HCT116 (cell line): ENCODE results near the gene SH2D1B. TPM values are rescaled to one million over a fixed set of nuclear protein-coding genes. Genes with fewer than 3 reads are reported as not detected.
"Not testable (repeated sequence)": the region's sequence is repeated elsewhere in the genome, so short reads cannot be mapped to it uniquely, and the experiment has no call there.

ENCODE experiments used
- ATAC-seq: fragments of 200-7000 bp; cut with Tn5 transposase; 2 replicates; pipeline ENCODE4 v1.9.1; 2020; ENCODE audit warnings: mild to moderate bottlenecking, moderate library complexity
- BruUV-seq: library from RNA; stranded (reverse); fragments of 400-500 nt; replicated peaks from 2 replicates; lab custom pipeline; 2021; lab: Mats Ljungman, UMichigan
- CTCF ChIA-PET: fragments of 300-600 bp; sonication (Branson Sonifier 250); formaldehyde crosslinking; loops from one replicate; lab custom pipeline; 2021; ENCODE audit warnings: antibody characterized with exemption; lab: Charles Lee
- POLR2A ChIA-PET: fragments of 300-600, 350-600 bp; sonication (Branson Sonifier 250); formaldehyde crosslinking; loops from one replicate; lab custom pipeline; 2021; ENCODE audit warnings: antibody characterized with exemption; lab: Charles Lee
- RAD21 ChIA-PET, 2 experiments: fragments of 300-600 bp; sonication (Branson Sonifier 250); formaldehyde crosslinking; loops; one replicate each; lab custom pipeline; 2023; ENCODE audit warnings: low total read pairs in 2 of 2; ENCODE audit not compliant: uncharacterized antibody in 2 of 2, unreplicated experiment in 2 of 2, low non-redundant PET in 1 of 2; lab: Charles Lee
- DNase-seq: peaks from one replicate; pipeline ENCODE4 v3.0.0-alpha.2; 2010; ENCODE audit warnings: low read depth, low spot score
- H2AFZ ChIP-seq: fragments of 200-600 bp; shearing (Covaris generic), sonication (generic); 2 replicates; pipeline ENCODE4 v1.6.1; 2017; ENCODE audit warnings: low read depth, mixed run types, mixed read lengths, antibody characterized with exemption, low read length; ENCODE audit not compliant: poor library complexity, severe bottlenecking
- H3K27ac ChIP-seq: 2 replicates; pipeline ENCODE4 v1.5.1; 2012; ENCODE audit warnings: low read depth, low read length
- H3K27me3 ChIP-seq: fragments of 200-600 bp; sonication (generic); 2 replicates; pipeline ENCODE4 v1.6.1; 2016; ENCODE audit warnings: mixed run types, low read length, mixed read lengths; ENCODE audit not compliant: insufficient read depth
- H3K36me3 ChIP-seq, 2 experiments: fragments of 200-500 bp in 1 of 2; fragments of 200-600 bp in 1 of 2; sonication (Bioruptor generic) in 1 of 2; sonication (generic) in 1 of 2; 2 replicates each; pipeline versions ENCODE4 v1.5.1 to v1.6.1; 2014 to 2016; ENCODE audit warnings: low read length in 2 of 2, inconsistent platforms in 1 of 2, mixed read lengths in 1 of 2, mixed run types in 1 of 2; ENCODE audit not compliant: insufficient read depth in 2 of 2, control insufficient read depth in 1 of 2
- H3K4me1 ChIP-seq, 2 experiments: fragments of 200-600 bp in 1 of 2; sonication (generic) in 1 of 2; 2 replicates each; pipeline versions ENCODE4 v1.5.1 to v1.6.1; 2012 to 2017; ENCODE audit warnings: low read length in 2 of 2, inconsistent platforms in 1 of 2, mild to moderate bottlenecking in 1 of 2, mixed read lengths in 1 of 2, mixed run types in 1 of 2, moderate library complexity in 1 of 2; ENCODE audit not compliant: insufficient read depth in 2 of 2, control insufficient read depth in 1 of 2
- H3K4me2 ChIP-seq: fragments of 200-600 bp; sonication (generic); 2 replicates; pipeline ENCODE4 v1.6.1; 2017; ENCODE audit warnings: mixed run types, low read length, mixed read lengths
- H3K4me3 ChIP-seq, 2 experiments: fragments of 200-600 bp in 1 of 2; sonication (generic) in 1 of 2; replicated peaks in 1 of 2; 2 replicates each; pipeline ENCODE4 v1.5.1; 2011 to 2016; ENCODE audit warnings: low read length in 2 of 2, control low read depth in 1 of 2, low read depth in 1 of 2, mild to moderate bottlenecking in 1 of 2, mixed read lengths in 1 of 2, mixed run types in 1 of 2
- H3K79me2 ChIP-seq: fragments of 200-600 bp; sonication (generic); 2 replicates; pipeline ENCODE4 v1.6.1; 2017; ENCODE audit warnings: mild to moderate bottlenecking, mixed run types, low read length, moderate library complexity, mixed read lengths; ENCODE audit not compliant: insufficient read depth
- H3K9ac ChIP-seq: fragments of 200-600 bp; sonication (generic); 2 replicates; pipeline ENCODE4 v1.6.1; 2016; ENCODE audit warnings: low read length, mixed read lengths
- H3K9me2 ChIP-seq: fragments of 200-600 bp; sonication (generic), shearing (Covaris generic); 2 replicates; pipeline ENCODE4 v1.6.1; 2017; ENCODE audit warnings: mixed run types, mild to moderate bottlenecking, moderate library complexity; ENCODE audit not compliant: insufficient read depth
- H3K9me3 ChIP-seq, 2 experiments: fragments of 200-500 bp in 1 of 2; fragments of 200-600 bp in 1 of 2; sonication (Bioruptor generic) in 1 of 2; sonication (generic) in 1 of 2; 2 replicates each; pipeline ENCODE4 v1.6.1; 2014 to 2017; ENCODE audit warnings: low read length in 2 of 2, mixed read lengths in 2 of 2, inconsistent platforms in 1 of 2, low read depth in 1 of 2, mild to moderate bottlenecking in 1 of 2, mixed run types in 1 of 2, moderate library complexity in 1 of 2; ENCODE audit not compliant: control insufficient read depth in 1 of 2, insufficient read depth in 1 of 2
- H4K20me1 ChIP-seq: fragments of 200-600 bp; sonication (generic), shearing (Covaris generic); 2 replicates; pipeline ENCODE4 v1.6.1; 2017; ENCODE audit warnings: mixed run types, mild to moderate bottlenecking, moderate library complexity; ENCODE audit not compliant: insufficient read depth
- CBX3 ChIP-seq: IDR thresholded peaks from 2 replicates; pipeline ENCODE4 v1.6.1; 2012; ENCODE audit warnings: low read depth
- FOSL1 ChIP-seq: IDR thresholded peaks from 2 replicates; pipeline ENCODE4 v1.6.1; 2012; ENCODE audit warnings: low read depth
- SRF ChIP-seq: IDR thresholded peaks from 2 replicates; pipeline ENCODE4 v1.6.1; 2012; ENCODE audit warnings: low read depth
- YY1 ChIP-seq: IDR thresholded peaks from 2 replicates; pipeline ENCODE4 v1.6.1; 2011; ENCODE audit warnings: low read length, low read depth, moderate library complexity, mild to moderate bottlenecking; ENCODE audit not compliant: insufficient replicate concordance; ENCODE audit errors: extremely low read depth
- intact Hi-C: fragments of 100-400 bp; cut with micrococcal nuclease; formaldehyde crosslinking; loops from 2 replicates; pipeline ENCODE4 v1.10.0; 2022
- total RNA-seq: library from RNA; stranded (reverse); gene quantifications from one replicate; pipeline ENCODE4 v1.2.1, GENCODE V29; 2021; ENCODE audit not compliant: unreplicated experiment

Gene SH2D1B
- total RNA-seq, 1 experiment from 2014 or later, result 0.12 TPM

DNA sequence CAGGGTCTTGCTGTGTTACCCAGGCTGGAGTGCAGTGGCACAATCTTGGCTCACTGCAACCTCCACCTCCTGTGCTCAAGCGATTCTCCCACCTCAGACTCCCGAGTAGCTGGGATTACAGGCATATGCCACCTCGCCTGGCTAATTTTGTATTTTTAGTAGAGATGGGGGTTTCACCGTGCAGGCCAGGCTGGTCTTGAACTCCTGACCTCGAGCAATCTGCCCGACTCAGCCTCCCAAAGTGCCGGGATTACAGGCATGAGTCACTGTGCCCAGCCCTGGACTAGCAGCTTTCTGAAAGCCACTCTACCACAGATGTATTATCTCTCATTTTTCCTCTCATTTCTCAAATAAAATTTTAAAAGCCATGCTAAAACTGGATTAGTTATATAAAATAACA lies 6.6 kb upstream of the SH2D1B start:
- H3K9ac ChIP-seq, BruUV-seq, H3K27ac ChIP-seq, CTCF ChIA-PET, RAD21 ChIA-PET, H3K79me2 ChIP-seq, POLR2A ChIA-PET, H3K4me3 ChIP-seq, H3K36me3 ChIP-seq, H4K20me1 ChIP-seq, intact Hi-C loops, DNase-seq, H3K9me2 ChIP-seq, H3K9me3 ChIP-seq: not testable (repeated sequence)
- peak; percentile 67 for ATAC-seq
- Histone ChIP-seq H2AFZ (peak overlapping the region; percentile 89), H3K4me2 (peak overlapping the region; percentile 51), H3K4me1 (peaks cover 28 to 36% of the 10 kb centered on the region in 2 experiments; a peak in 3 of 4 replicates)
- TF ChIP-seq FOSL1 (peak; percentile 47), CBX3 (peak; percentile 60; the same call in 1 of the 2 replicates)
- TF ChIP-seq, all 23 proteins: peak for 2; not testable (repeated sequence) for 21
- not testable (repeated sequence) for H3K27me3 ChIP-seq

DNA sequence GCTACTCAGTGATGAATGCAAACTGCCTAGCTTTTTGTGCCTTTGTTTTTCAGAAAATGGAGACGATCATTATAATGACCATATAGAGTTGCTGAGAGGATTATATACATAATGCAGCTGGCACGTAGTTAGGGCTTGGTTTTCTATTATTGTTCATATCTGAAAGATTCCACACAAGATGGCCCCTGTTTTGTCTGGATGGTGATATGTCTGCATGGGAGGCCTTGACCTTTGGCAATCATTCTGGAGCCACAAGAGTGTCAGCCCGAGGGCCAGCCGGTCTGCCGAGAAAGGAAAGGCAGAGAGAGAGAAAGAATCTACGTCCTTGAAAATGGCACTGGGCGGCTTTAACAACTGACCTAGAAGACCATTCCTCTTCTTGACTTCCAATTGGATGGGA lies 5.7 kb upstream of the SH2D1B start:
- H2AFZ ChIP-seq, result no peak overlapping the region
- DNase-seq, result no peak
- H3K36me3 ChIP-seq, result no peaks in the 10 kb centered on the region
- no peaks in the 10 kb centered on the region for H3K9me2 ChIP-seq
- no peaks in the 10 kb centered on the region for H3K27me3 ChIP-seq
- no peaks in the 10 kb centered on the region for H3K9me3 ChIP-seq
- no peak overlapping the region for H3K9ac ChIP-seq
- H3K4me2 ChIP-seq, result no peak overlapping the region
- intact Hi-C loops, result no loop called here
- RAD21 ChIA-PET, result no interaction called here
- H3K27ac ChIP-seq, result no peak overlapping the region
- H3K4me1 ChIP-seq, result peaks cover 28 to 36% of the 10 kb centered on the region in 2 experiments; a peak in 3 of 4 replicates
- BruUV-seq, result no TSS peak
- TF ChIP-seq SRF, result no peak
- TF ChIP-seq YY1, result no peak
- TF ChIP-seq, all 23 proteins: peak for 0
- no peak for ATAC-seq
- no peaks in the 10 kb centered on the region for H4K20me1 ChIP-seq
- ChIA-PET CTCF (no interaction called here), POLR2A (no interaction called here)
- H3K79me2 ChIP-seq, result no peaks in the 10 kb centered on the region
- H3K4me3 ChIP-seq, result no peak overlapping the region
